ENCODE measurements around the gene PATZ1. TPM values are rescaled to one million over a fixed set of nuclear protein-coding genes. Genes with fewer than 3 reads are reported as not detected.

The PATZ1 gene
- total RNA-seq, 1 experiment from 2014 or later, result 18.6 TPM

DNA sequence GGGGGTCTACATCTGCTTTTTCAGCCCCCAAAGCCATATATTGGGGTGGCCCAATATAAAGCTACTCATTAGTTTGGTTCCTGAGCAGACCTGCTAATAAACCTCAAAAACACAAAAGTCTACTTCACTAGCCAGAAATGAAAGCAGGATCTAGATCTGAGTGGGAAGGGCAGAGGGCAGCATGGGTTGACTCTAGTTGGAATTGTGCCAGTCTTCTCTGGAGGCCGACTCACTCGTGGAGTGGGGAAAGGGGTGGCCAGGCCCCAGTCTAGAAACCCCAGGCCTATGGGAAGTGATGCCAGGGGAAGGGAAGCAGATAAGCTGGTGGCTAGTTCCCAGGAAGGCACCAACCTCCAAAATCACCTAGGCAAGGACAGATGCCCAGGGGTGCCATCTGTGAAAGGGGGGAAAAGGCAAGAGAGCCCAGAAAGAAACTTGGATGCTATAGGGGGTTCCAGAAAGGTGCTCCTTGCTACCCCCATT, 5.3 kb downstream of the PATZ1 start:
- ChIA-PET CTCF (no interaction called here), POLR2A (no interaction called here)
- Histone ChIP-seq H3K27ac (ENCODE audit: low read length) (no peak overlapping the region), H3K9me3 (ENCODE audit: control insufficient read depth, insufficient read depth, low read depth, low read length) (no peaks in the 10 kb centered on the region), H3K4me1 (ENCODE audit: control insufficient read depth, insufficient read depth, low read length) (peaks cover 13% of the 10 kb centered on the region), H3K4me3 (ENCODE audit: low read depth in 2 of 2, low read length in 2 of 2) (no peak overlapping the region), H3K27me3 (ENCODE audit: control insufficient read depth, insufficient read depth, low read length) (no peaks in the 10 kb centered on the region), H3K36me3 (ENCODE audit: control insufficient read depth, insufficient read depth, low read length) (no peaks in the 10 kb centered on the region)
- BruUV-seq (replicated peaks), result no TSS peak
- ATAC-seq (no peak), DNase-seq (ENCODE audit: low read depth, low spot score) (no peak)
- in situ Hi-C loops (cut with HindIII; ENCODE audit: low pct_unique_long_range_greater_than_20kb, low sequenced_read_pairs), result no loop called here
- intact Hi-C loops (cut with micrococcal nuclease; ENCODE audit: unreplicated experiment), result no loop called here
- TF ChIP-seq CTCF (IDR thresholded peaks at IDR 0.05) (no peak), TCF7L2 (IDR thresholded peaks at IDR 0.05; ENCODE audit: low read depth, low read length) (no peak), POLR2AphosphoS5 (IDR thresholded peaks at IDR 0.05; ENCODE audit: low read depth, low read length) (no peak), SIN3A (IDR thresholded peaks at IDR 0.05; ENCODE audit: borderline replicate concordance, insufficient read depth, low read depth, low read length) (no peak)
- TF ChIP-seq, protein P1, sequence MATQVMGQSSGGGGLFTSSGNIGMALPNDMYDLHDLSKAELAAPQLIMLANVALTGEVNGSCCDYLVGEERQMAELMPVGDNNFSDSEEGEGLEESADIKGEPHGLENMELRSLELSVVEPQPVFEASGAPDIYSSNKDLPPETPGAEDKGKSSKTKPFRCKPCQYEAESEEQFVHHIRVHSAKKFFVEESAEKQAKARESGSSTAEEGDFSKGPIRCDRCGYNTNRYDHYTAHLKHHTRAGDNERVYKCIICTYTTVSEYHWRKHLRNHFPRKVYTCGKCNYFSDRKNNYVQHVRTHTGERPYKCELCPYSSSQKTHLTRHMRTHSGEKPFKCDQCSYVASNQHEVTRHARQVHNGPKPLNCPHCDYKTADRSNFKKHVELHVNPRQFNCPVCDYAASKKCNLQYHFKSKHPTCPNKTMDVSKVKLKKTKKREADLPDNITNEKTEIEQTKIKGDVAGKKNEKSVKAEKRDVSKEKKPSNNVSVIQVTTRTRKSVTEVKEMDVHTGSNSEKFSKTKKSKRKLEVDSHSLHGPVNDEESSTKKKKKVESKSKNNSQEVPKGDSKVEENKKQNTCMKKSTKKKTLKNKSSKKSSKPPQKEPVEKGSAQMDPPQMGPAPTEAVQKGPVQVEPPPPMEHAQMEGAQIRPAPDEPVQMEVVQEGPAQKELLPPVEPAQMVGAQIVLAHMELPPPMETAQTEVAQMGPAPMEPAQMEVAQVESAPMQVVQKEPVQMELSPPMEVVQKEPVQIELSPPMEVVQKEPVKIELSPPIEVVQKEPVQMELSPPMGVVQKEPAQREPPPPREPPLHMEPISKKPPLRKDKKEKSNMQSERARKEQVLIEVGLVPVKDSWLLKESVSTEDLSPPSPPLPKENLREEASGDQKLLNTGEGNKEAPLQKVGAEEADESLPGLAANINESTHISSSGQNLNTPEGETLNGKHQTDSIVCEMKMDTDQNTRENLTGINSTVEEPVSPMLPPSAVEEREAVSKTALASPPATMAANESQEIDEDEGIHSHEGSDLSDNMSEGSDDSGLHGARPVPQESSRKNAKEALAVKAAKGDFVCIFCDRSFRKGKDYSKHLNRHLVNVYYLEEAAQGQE (IDR thresholded peaks at IDR 0.05; ENCODE audit: insufficient read depth in 1 of 2, low read depth in 2 of 2, low read length in 1 of 2), result no peak

DNA sequence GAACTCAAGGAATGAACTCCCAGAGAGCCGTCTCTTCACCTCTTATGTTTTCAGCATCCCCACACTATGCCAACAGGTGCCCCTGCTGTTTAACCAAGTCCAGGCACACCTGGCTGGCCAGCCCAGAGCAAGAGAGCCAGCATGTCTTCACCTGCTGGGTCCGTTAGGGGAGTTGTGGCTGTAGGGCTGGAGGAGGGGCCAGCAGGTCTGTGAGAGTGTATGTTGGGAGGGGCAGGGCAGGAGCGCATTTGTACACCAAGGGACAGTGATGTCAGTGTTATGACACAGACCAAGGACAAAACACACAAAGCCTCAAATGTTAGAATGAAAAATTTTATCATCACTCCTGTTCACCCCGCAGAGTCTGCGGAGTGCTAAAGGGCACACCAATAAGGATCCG, 5.8 kb downstream of the PATZ1 start:
- intact Hi-C loops (cut with micrococcal nuclease; ENCODE audit: unreplicated experiment), result no loop called here
- ATAC-seq, result no peak
- no TSS peak for BruUV-seq (replicated peaks)

More for the DNA sequence above, 5.8 kb downstream of the PATZ1 start:
- no peaks in the 10 kb centered on the region for H3K36me3 ChIP-seq (ENCODE audit: control insufficient read depth, insufficient read depth, low read length)
- H3K9me3 ChIP-seq (ENCODE audit: control insufficient read depth, insufficient read depth, low read depth, low read length), result no peaks in the 10 kb centered on the region
- CTCF ChIA-PET, result no interaction called here
- no peaks in the 10 kb centered on the region for H3K27me3 ChIP-seq (ENCODE audit: control insufficient read depth, insufficient read depth, low read length)
- POLR2A ChIA-PET, result no interaction called here
- no peak overlapping the region for H3K27ac ChIP-seq (ENCODE audit: low read length)
- H3K4me3 ChIP-seq (ENCODE audit: low read depth in 2 of 2, low read length in 2 of 2), result no peak overlapping the region
- TF ChIP-seq SIN3A (IDR thresholded peaks at IDR 0.05; ENCODE audit: borderline replicate concordance, insufficient read depth, low read depth, low read length), result no peak
- TF ChIP-seq CTCF (IDR thresholded peaks at IDR 0.05), result no peak
- TF ChIP-seq, protein P1 (IDR thresholded peaks at IDR 0.05; ENCODE audit: insufficient read depth in 1 of 2, low read depth in 2 of 2, low read length in 1 of 2), result no peak
- TF ChIP-seq TCF7L2 (IDR thresholded peaks at IDR 0.05; ENCODE audit: low read depth, low read length), result no peak
- no peak for TF ChIP-seq POLR2AphosphoS5 (IDR thresholded peaks at IDR 0.05; ENCODE audit: low read depth, low read length)
- in situ Hi-C loops (cut with HindIII; ENCODE audit: low pct_unique_long_range_greater_than_20kb, low sequenced_read_pairs), result no loop called here
- peaks cover 13% of the 10 kb centered on the region for H3K4me1 ChIP-seq (ENCODE audit: control insufficient read depth, insufficient read depth, low read length)
- no peak for DNase-seq (ENCODE audit: low read depth, low spot score)

Measured in Panc1 (cell line).